Measurements from ENCODE around the gene VRK3.

The VRK3 gene

GRCh38 chr19:49940482-49940791, 84.7 kb downstream of the VRK3 start:
- no peak overlapping the region for H3K4me3 ChIP-seq (ENCODE audit: low read depth, low read length)
- no peak for TF ChIP-seq CTCF (IDR thresholded peaks at IDR 0.05; ENCODE audit: insufficient read depth, low read depth, low read length, missing control alignments)
- no peak for DNase-seq (ENCODE audit: low read depth)

GRCh38 chr19:49939721-49940481, 85.3 kb downstream of the VRK3 start:
- TF ChIP-seq CTCF (IDR thresholded peaks at IDR 0.05; ENCODE audit: insufficient read depth, low read depth, low read length, missing control alignments) = peak; percentile 14
- DNase-seq (ENCODE audit: low read depth) = no peak
- no peak overlapping the region for H3K4me3 ChIP-seq (ENCODE audit: low read depth, low read length)

DNA sequence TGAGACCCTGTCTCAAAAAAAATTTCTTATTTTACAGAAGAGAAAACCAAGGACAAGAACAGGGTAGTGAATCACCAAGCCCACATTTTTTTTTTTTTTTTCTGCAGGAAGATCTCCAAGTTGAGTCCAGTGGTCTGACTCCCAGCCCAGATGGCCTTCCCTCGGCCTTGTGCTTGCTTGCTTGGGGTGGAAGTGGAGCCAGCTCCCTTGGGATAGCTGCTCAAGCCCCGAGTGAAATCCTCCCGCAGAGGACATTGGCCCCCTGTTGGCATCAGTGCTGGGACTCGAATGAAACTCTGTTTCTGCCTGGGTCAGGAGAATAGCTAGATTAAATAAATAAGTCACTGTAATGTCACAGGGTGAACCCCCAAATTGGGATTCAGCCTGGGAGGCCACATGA, 86.5 kb downstream of the VRK3 start:
- H3K4me3 ChIP-seq (ENCODE audit: low read depth, low read length) = no peak overlapping the region
- DNase-seq (ENCODE audit: low read depth) = no peak
- no peak for TF ChIP-seq CTCF (IDR thresholded peaks at IDR 0.05; ENCODE audit: insufficient read depth, low read depth, low read length, missing control alignments)

DNA sequence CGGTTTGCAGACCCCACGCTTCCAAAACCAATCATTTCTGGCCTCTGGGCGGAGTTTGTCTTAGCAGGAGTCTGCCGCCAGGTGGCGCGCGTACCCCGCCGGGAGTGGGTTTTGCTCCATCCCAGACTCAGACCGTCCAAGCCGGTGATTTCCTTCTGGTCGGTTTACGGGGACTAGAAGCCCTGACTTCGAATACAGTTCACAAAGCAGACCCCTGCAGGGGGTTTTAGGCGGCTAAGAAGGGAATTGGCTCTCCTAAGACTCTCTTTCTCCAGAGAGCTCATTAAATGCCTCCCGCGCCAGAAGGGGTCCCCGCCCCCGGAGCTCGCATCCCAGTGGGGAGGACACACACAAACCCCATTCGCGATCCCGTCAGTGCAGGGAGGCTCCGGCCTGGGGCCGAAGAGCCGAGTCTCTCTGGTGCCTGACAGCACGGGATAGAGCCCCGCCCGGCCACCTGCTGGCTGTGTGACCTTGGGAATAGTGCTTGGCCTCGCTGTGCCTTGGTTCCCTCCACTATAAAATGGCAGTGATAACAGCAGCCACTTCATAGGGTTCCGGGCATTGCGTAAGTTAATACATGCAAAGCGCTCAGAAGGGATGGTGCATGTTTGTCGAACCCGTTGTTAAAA, 87.3 kb downstream of the VRK3 start:
- TF ChIP-seq CTCF (IDR thresholded peaks at IDR 0.05; ENCODE audit: insufficient read depth, low read depth, low read length, missing control alignments) = peak; percentile 95
- peak overlapping the region; percentile 11; the same call in 1 of the 2 replicates for H3K4me3 ChIP-seq (ENCODE audit: low read depth, low read length)
- DNase-seq (ENCODE audit: low read depth) = peak; percentile 78

- no peak for TF ChIP-seq CTCF (IDR thresholded peaks at IDR 0.05; ENCODE audit: insufficient read depth, low read depth, low read length, missing control alignments)
- H3K4me3 ChIP-seq (ENCODE audit: low read depth, low read length) = no peak overlapping the region
- no peak for DNase-seq (ENCODE audit: low read depth)
Observed at GRCh38 chr19:49936549-49936948, 88.6 kb downstream of the VRK3 start.

DNA sequence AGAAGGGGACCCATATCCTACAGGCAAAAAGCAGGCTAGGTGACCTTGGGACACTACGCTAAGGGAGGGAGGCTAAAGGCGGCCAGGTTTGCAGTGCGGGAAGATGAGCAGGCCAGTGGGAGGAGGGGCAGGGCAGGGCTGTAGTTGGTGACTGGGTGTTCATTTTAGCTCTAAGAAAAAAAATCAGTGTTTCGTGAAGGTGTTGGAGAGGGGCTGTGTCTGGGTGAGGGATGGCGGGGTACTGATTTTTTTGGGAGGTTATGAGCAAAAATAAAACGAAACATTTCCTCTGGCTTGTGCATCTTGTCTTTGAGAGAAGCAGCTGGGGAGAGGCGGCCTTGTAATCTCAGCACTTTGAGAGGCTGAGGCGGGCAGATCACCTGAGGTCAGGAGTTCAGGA, 91.5 kb downstream of the VRK3 start:
- no peak overlapping the region for H3K4me3 ChIP-seq (ENCODE audit: low read depth, low read length)
- TF ChIP-seq CTCF (IDR thresholded peaks at IDR 0.05; ENCODE audit: insufficient read depth, low read depth, low read length, missing control alignments) = no peak

GRCh38 chr19:49932731-49933131, 92.4 kb downstream of the VRK3 start:
- H3K4me3 ChIP-seq (ENCODE audit: low read depth, low read length) = no peak overlapping the region
- no peak for TF ChIP-seq CTCF (IDR thresholded peaks at IDR 0.05; ENCODE audit: insufficient read depth, low read depth, low read length, missing control alignments)

More for the DNA sequence above, 91.5 kb downstream of the VRK3 start:
- DNase-seq (ENCODE audit: low read depth) = no peak

More at GRCh38 chr19:49932731-49933131, 92.4 kb downstream of the VRK3 start:
- no peak for DNase-seq (ENCODE audit: low read depth)
